IMR-90 (cell line): ENCODE measurements around the gene LINC00632.

ENCODE experiments used
- POLR2A ChIP-seq: IDR thresholded peaks from 2 replicates; pipeline ENCODE4 v1.6.1; 2012; ENCODE audit warnings: mild to moderate bottlenecking, low read depth, low read length
- TF ChIP-seq, protein P1 (sequence below): conservative IDR thresholded peaks from 2 replicates; pipeline ENCODE4 v1.5.1; 2012; ENCODE audit warnings: mild to moderate bottlenecking, low read depth, low read length, improper control_type of control experiment

DNA sequence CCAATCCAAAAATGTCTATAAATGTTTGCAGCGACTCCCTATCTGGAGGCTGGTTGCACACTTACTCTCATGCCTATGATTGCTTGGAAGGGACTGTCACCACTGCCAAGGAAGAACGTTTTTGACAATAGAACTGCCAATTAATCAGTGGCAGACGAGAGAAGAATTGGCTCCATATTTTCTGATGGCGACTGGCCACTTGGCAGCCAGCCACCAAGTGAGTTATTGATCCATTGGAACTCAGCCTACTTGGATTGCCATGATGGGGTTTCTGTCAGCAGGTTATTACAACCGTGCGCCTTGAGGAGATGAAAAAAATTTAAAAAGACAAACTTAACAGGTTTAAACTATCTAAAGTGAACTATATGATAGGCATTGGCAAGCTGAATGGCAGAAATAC is 47.4 kb downstream of the LINC00632 start:
- no peak for TF ChIP-seq POLR2A
- TF ChIP-seq, protein P1, sequence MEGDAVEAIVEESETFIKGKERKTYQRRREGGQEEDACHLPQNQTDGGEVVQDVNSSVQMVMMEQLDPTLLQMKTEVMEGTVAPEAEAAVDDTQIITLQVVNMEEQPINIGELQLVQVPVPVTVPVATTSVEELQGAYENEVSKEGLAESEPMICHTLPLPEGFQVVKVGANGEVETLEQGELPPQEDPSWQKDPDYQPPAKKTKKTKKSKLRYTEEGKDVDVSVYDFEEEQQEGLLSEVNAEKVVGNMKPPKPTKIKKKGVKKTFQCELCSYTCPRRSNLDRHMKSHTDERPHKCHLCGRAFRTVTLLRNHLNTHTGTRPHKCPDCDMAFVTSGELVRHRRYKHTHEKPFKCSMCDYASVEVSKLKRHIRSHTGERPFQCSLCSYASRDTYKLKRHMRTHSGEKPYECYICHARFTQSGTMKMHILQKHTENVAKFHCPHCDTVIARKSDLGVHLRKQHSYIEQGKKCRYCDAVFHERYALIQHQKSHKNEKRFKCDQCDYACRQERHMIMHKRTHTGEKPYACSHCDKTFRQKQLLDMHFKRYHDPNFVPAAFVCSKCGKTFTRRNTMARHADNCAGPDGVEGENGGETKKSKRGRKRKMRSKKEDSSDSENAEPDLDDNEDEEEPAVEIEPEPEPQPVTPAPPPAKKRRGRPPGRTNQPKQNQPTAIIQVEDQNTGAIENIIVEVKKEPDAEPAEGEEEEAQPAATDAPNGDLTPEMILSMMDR, result no peak
